HepG2 (cell line): ENCODE data around the gene MSS51. TPM values are rescaled to one million over a fixed set of nuclear protein-coding genes. Genes with fewer than 3 reads are reported as not detected.
A peak's percentile ranks its signal among the peaks of the same experiment; 100 is the strongest.

Source experiments
- CBFB ChIP-seq: sonication (generic); formaldehyde crosslinking; IDR thresholded peaks from 2 replicates; pipeline ENCODE4 v1.4.0; 2020; ENCODE audit warnings: missing genetic modification reagents
- DNMT3B ChIP-seq: conservative IDR thresholded peaks from 2 replicates; pipeline ENCODE4 v1.6.1; 2016; ENCODE audit warnings: missing biosample characterization, control low read depth
- ESRRA ChIP-seq: sonication (generic); formaldehyde crosslinking; IDR thresholded peaks from 2 replicates; pipeline ENCODE4 v1.5.1; 2020; ENCODE audit warnings: mild to moderate bottlenecking, low read depth, missing genetic modification reagents
- HOXA3 ChIP-seq: sonication (generic); formaldehyde crosslinking; IDR thresholded peaks from 2 replicates; pipeline ENCODE4 v1.5.0; 2020; ENCODE audit warnings: missing genetic modification reagents
- JUN ChIP-seq: sonication (generic); formaldehyde crosslinking; IDR thresholded peaks from 2 replicates; pipeline ENCODE4 v1.4.0; 2020; ENCODE audit warnings: mild to moderate bottlenecking, missing genetic modification reagents
- KLF12 ChIP-seq: sonication (generic); formaldehyde crosslinking; IDR thresholded peaks from 2 replicates; pipeline ENCODE4 v1.4.0; 2020; ENCODE audit warnings: missing genetic modification reagents, borderline replicate concordance
- MTF1 ChIP-seq: sonication (generic); formaldehyde crosslinking; IDR thresholded peaks from 2 replicates; pipeline ENCODE4 v1.5.0; 2020; ENCODE audit warnings: missing genetic modification reagents
- NFE2 ChIP-seq: sonication (generic); formaldehyde crosslinking; IDR thresholded peaks from 2 replicates; pipeline ENCODE4 v1.4.0; 2020; ENCODE audit warnings: missing genetic modification reagents
- PHF20 ChIP-seq: sonication (generic); formaldehyde crosslinking; IDR thresholded peaks from 2 replicates; pipeline ENCODE4 v1.5.0; 2020; ENCODE audit warnings: mild to moderate bottlenecking, missing genetic modification reagents
- RAD51 ChIP-seq: fragments of 450-650 bp; IDR thresholded peaks from 2 replicates; pipeline ENCODE4 v1.6.1; 2016; ENCODE audit warnings: borderline replicate concordance
- SNRNP70 ChIP-seq: fragments of 200-400 bp; formaldehyde crosslinking; IDR thresholded peaks from 2 replicates; pipeline ENCODE4 v1.6.1; 2017; ENCODE audit warnings: mild to moderate bottlenecking, low read depth, low read length, moderate library complexity
- ZBTB42 ChIP-seq: sonication (generic); formaldehyde crosslinking; IDR thresholded peaks from 2 replicates; pipeline ENCODE4 v1.5.0; 2020; ENCODE audit warnings: mild to moderate bottlenecking, missing genetic modification reagents
- ZNF225 ChIP-seq: sonication (generic); formaldehyde crosslinking; IDR thresholded peaks from 2 replicates; pipeline ENCODE4 v1.4.0; 2020; ENCODE audit warnings: mild to moderate bottlenecking, missing genetic modification reagents
- ZNF30 ChIP-seq: sonication (generic); formaldehyde crosslinking; IDR thresholded peaks from 2 replicates; pipeline ENCODE4 v1.5.0; 2020; ENCODE audit warnings: mild to moderate bottlenecking, missing genetic modification reagents
- ZNF34 ChIP-seq: sonication (generic); formaldehyde crosslinking; IDR thresholded peaks from 2 replicates; pipeline ENCODE4 v1.4.0; 2020; ENCODE audit warnings: mild to moderate bottlenecking, missing genetic modification reagents, borderline replicate concordance
- ZNF468 ChIP-seq: sonication (generic); formaldehyde crosslinking; IDR thresholded peaks from 2 replicates; pipeline ENCODE4 v1.8.0; 2022; ENCODE audit warnings: mild to moderate bottlenecking, moderate library complexity, missing genetic modification reagents
- ZNF777 ChIP-seq: sonication (generic); formaldehyde crosslinking; IDR thresholded peaks from 2 replicates; pipeline ENCODE4 v1.4.0; 2020; ENCODE audit warnings: missing genetic modification reagents
- polyA plus RNA-seq, 8 experiments: library from polyadenylated mRNA; depleted of rRNA in 3 of 8; stranded (reverse) in 7 of 8; unstranded in 1 of 8; fragments of >200 nt; fragmentation: Illumina TruSeq in 4 of 8; extraction: Trizol in 4 of 8; gene quantifications; 2 replicates each; pipeline versions ENCODE4 v1.2.1 to v1.2.3, GENCODE V29; 2011 to 2016; ENCODE audit warnings: low read depth in 4 of 8, missing spikeins in 1 of 8, mixed read lengths in 1 of 8; ENCODE audit not compliant: insufficient read depth in 1 of 8
- total RNA-seq, 5 experiments: library from RNA; depleted of rRNA; stranded (reverse); fragments of >200 nt; fragmentation: Illumina TruSeq; extraction: Trizol; gene quantifications; 2 replicates each; pipeline ENCODE4 v1.2.3, GENCODE V29; 2016; ENCODE audit warnings: low read depth in 1 of 5
- TF ChIP-seq, protein P1 (sequence below): sonication (generic); formaldehyde crosslinking; IDR thresholded peaks from 2 replicates; pipeline ENCODE4 v1.4.0; 2020; ENCODE audit warnings: mild to moderate bottlenecking, missing genetic modification reagents
- TF ChIP-seq, protein P2 (sequence below): sonication (generic); formaldehyde crosslinking; IDR thresholded peaks from 2 replicates; pipeline ENCODE4 v1.5.1; 2020; ENCODE audit warnings: missing genetic modification reagents, mild to moderate bottlenecking, borderline replicate concordance
- TF ChIP-seq, protein P3 (sequence below), 2 experiments: fragments of 450-650 bp in 1 of 2; sonication (generic) in 1 of 2; formaldehyde crosslinking; IDR thresholded peaks; 2 replicates each; pipeline versions ENCODE4 v1.5.0 to v1.8.0; 2020 to 2022; ENCODE audit warnings: mild to moderate bottlenecking in 1 of 2, missing genetic modification reagents in 1 of 2
- TF ChIP-seq, protein P4 (sequence below): sonication (generic); formaldehyde crosslinking; IDR thresholded peaks from 2 replicates; pipeline ENCODE4 v1.8.1; 2023; ENCODE audit warnings: missing genetic modification reagents, inconsistent platforms, borderline replicate concordance
- TF ChIP-seq, protein P5 (sequence below): sonication (generic); formaldehyde crosslinking; IDR thresholded peaks from 2 replicates; pipeline ENCODE4 v1.8.0; 2022; ENCODE audit warnings: mild to moderate bottlenecking, missing genetic modification reagents
- TF ChIP-seq, protein P6 (sequence below): sonication (generic); formaldehyde crosslinking; IDR thresholded peaks from 2 replicates; pipeline ENCODE4 v1.4.0; 2020; ENCODE audit warnings: missing genetic modification reagents, low read depth, mild to moderate bottlenecking, borderline replicate concordance

MSS51 gene
- total and polyA plus RNA-seq, 2 of the 13 experiments (the other 11 are each of a cell fraction or from before 2014, with no cell fraction given): 0.91 to 2.4 TPM

DNA sequence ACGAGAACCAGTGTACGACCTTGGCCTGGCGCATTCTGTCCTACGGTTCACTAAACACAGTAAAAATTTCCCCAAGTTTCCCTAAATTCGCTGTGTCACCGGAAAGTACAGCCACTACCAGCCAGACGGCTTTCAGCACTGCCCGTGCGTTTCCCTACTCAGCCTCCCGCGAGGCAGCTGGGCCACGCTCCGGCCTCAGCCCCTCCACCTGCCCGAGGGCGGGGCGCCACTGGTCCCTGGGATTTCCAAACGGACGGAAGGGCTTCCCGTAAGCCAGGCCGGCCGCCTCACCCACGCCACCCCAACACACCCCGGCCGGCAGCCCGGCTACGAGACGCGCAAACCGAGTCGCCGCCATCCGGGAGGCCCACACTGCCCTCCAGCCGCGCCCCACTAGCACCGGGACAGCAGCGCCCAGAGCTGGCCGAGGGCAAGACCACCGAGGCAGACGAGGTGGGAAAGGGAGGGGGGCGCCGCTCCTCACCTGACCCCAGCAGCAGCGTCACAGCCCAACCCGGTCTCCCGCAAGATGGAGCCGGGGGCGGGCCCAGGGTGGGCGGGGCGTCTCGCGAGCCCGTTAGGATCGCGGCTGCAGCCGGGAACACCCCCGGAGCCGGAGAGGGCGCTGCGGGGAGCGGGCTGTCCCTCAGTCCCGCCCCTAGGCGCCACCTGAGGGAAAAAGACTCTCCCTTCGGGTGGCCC, 19.7 kb downstream of the MSS51 start, which contains the start of gene ANXA7 (continued):
- TF ChIP-seq MTF1 (CRISPR knock-in tag) (no peak), ZNF225 (CRISPR knock-in tag) (peak; percentile 93; the same call in 1 of the 2 replicates), JUN (CRISPR knock-in tag) (no peak), ZNF777 (peak; percentile 68), SNRNP70 (no peak), NFE2 (CRISPR knock-in tag) (no peak), ZNF468 (no peak), ZNF34 (CRISPR knock-in tag) (peak; percentile 95; the same call in 1 of the 2 replicates), ZNF30 (no peak), HOXA3 (CRISPR knock-in tag) (peak; percentile 76), RAD51 (no peak), DNMT3B (CRISPR knock-in tag) (no peak), ZBTB42 (CRISPR knock-in tag) (no peak), CBFB (CRISPR knock-in tag) (peak; percentile 39; the same call in 1 of the 2 replicates), KLF12 (CRISPR knock-in tag) (no peak), PHF20 (CRISPR knock-in tag) (no peak), ESRRA (CRISPR knock-in tag) (no peak)
- TF ChIP-seq, protein P1, sequence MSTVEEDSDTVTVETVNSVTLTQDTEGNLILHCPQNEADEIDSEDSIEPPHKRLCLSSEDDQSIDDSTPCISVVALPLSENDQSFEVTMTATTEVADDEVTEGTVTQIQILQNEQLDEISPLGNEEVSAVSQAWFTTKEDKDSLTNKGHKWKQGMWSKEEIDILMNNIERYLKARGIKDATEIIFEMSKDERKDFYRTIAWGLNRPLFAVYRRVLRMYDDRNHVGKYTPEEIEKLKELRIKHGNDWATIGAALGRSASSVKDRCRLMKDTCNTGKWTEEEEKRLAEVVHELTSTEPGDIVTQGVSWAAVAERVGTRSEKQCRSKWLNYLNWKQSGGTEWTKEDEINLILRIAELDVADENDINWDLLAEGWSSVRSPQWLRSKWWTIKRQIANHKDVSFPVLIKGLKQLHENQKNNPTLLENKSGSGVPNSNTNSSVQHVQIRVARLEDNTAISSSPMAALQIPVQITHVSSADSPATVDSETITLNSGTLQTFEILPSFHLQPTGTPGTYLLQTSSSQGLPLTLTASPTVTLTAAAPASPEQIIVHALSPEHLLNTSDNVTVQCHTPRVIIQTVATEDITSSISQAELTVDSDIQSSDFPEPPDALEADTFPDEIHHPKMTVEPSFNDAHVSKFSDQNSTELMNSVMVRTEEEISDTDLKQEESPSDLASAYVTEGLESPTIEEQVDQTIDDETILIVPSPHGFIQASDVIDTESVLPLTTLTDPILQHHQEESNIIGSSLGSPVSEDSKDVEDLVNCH: no peak
- TF ChIP-seq, protein P2, sequence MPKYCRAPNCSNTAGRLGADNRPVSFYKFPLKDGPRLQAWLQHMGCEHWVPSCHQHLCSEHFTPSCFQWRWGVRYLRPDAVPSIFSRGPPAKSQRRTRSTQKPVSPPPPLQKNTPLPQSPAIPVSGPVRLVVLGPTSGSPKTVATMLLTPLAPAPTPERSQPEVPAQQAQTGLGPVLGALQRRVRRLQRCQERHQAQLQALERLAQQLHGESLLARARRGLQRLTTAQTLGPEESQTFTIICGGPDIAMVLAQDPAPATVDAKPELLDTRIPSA (CRISPR knock-in tag): no peak
- TF ChIP-seq, protein P3, sequence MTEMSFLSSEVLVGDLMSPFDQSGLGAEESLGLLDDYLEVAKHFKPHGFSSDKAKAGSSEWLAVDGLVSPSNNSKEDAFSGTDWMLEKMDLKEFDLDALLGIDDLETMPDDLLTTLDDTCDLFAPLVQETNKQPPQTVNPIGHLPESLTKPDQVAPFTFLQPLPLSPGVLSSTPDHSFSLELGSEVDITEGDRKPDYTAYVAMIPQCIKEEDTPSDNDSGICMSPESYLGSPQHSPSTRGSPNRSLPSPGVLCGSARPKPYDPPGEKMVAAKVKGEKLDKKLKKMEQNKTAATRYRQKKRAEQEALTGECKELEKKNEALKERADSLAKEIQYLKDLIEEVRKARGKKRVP (CRISPR knock-in tag; IDR thresholded peaks at IDR 0.05): no peak; a peak in 1 of 4 replicates
- TF ChIP-seq, protein P4, sequence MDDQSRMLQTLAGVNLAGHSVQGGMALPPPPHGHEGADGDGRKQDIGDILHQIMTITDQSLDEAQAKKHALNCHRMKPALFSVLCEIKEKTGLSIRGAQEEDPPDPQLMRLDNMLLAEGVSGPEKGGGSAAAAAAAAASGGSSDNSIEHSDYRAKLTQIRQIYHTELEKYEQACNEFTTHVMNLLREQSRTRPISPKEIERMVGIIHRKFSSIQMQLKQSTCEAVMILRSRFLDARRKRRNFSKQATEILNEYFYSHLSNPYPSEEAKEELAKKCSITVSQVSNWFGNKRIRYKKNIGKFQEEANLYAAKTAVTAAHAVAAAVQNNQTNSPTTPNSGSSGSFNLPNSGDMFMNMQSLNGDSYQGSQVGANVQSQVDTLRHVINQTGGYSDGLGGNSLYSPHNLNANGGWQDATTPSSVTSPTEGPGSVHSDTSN (CRISPR knock-in tag): peak; percentile 28; the same call in 1 of the 2 replicates
- TF ChIP-seq, protein P5, sequence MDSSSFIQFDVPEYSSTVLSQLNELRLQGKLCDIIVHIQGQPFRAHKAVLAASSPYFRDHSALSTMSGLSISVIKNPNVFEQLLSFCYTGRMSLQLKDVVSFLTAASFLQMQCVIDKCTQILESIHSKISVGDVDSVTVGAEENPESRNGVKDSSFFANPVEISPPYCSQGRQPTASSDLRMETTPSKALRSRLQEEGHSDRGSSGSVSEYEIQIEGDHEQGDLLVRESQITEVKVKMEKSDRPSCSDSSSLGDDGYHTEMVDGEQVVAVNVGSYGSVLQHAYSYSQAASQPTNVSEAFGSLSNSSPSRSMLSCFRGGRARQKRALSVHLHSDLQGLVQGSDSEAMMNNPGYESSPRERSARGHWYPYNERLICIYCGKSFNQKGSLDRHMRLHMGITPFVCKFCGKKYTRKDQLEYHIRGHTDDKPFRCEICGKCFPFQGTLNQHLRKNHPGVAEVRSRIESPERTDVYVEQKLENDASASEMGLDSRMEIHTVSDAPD (CRISPR knock-in tag): no peak
- TF ChIP-seq, protein P6, sequence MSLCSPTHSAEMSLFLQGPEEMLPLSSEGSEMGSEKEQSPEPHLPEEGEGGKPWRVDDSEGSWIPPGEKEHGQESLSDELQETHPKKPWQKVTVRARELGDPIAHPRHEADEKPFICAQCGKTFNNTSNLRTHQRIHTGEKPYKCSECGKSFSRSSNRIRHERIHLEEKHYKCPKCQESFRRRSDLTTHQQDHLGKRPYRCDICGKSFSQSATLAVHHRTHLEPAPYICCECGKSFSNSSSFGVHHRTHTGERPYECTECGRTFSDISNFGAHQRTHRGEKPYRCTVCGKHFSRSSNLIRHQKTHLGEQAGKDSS (CRISPR knock-in tag): 0 out of 2 replicates have a peak, but pooled peaks have one; percentile 70
